Measurements from ENCODE around the gene ARFGAP2.

ARFGAP2 gene

GRCh38 chr11:47148903-47149531 lies 27.7 kb downstream of the ARFGAP2 start:
- no peak for DNase-seq (ENCODE audit: low read depth in 2 of 2)

- DNase-seq (ENCODE audit: low read depth in 2 of 2): no peak
These were observed 28.4 kb downstream of the ARFGAP2 start for GRCh38 chr11:47148270-47148669.

GRCh38 chr11:47147681-47148080 lies 29.0 kb downstream of the ARFGAP2 start:
- DNase-seq (ENCODE audit: low read depth in 2 of 2): no peak

GRCh38 chr11:47147250-47147649 lies 29.4 kb downstream of the ARFGAP2 start:
- DNase-seq (ENCODE audit: low read depth in 2 of 2): no peak

GRCh38 chr11:47144541-47144940 lies 32.1 kb downstream of the ARFGAP2 start:
- DNase-seq (ENCODE audit: low read depth in 2 of 2): no peak

GRCh38 chr11:47143322-47143721 lies 33.4 kb downstream of the ARFGAP2 start:
- DNase-seq (ENCODE audit: low read depth in 2 of 2): no peak

- DNase-seq (ENCODE audit: low read depth in 2 of 2): no peak
These were observed 36.8 kb downstream of the ARFGAP2 start for GRCh38 chr11:47139878-47140277.

- DNase-seq (ENCODE audit: low read depth in 2 of 2): no peak
These were observed 39.2 kb downstream of the ARFGAP2 start for GRCh38 chr11:47137476-47137875.

- no peak for DNase-seq (ENCODE audit: low read depth in 2 of 2)
These were observed 39.8 kb downstream of the ARFGAP2 start for GRCh38 chr11:47136921-47137320.

GRCh38 chr11:47136327-47136726 lies 40.4 kb downstream of the ARFGAP2 start:
- DNase-seq (ENCODE audit: low read depth in 2 of 2): no peak

- DNase-seq (ENCODE audit: low read depth in 2 of 2): no peak
These were observed 43.7 kb downstream of the ARFGAP2 start for GRCh38 chr11:47132981-47133380.

- no peak for DNase-seq (ENCODE audit: low read depth in 2 of 2)
These were observed 44.2 kb downstream of the ARFGAP2 start for GRCh38 chr11:47132490-47132889.

GRCh38 chr11:47131136-47131535 lies 45.5 kb downstream of the ARFGAP2 start:
- no peak for DNase-seq (ENCODE audit: low read depth in 2 of 2)

- no peak for DNase-seq (ENCODE audit: low read depth in 2 of 2)
These were observed 46.1 kb downstream of the ARFGAP2 start for GRCh38 chr11:47130543-47130942.

GRCh38 chr11:47127213-47127612 lies 49.5 kb downstream of the ARFGAP2 start:
- no peak for DNase-seq (ENCODE audit: low read depth in 2 of 2)

GRCh38 chr11:47125083-47125482 lies 51.6 kb downstream of the ARFGAP2 start:
- no peak for DNase-seq (ENCODE audit: low read depth in 2 of 2)

GRCh38 chr11:47124675-47125074 lies 52.0 kb downstream of the ARFGAP2 start:
- no peak for DNase-seq (ENCODE audit: low read depth in 2 of 2)

GRCh38 chr11:47123094-47123493 lies 53.6 kb downstream of the ARFGAP2 start:
- no peak for DNase-seq (ENCODE audit: low read depth in 2 of 2)

GRCh38 chr11:47121731-47122130 lies 54.9 kb downstream of the ARFGAP2 start:
- no peak for DNase-seq (ENCODE audit: low read depth in 2 of 2)

- DNase-seq (ENCODE audit: low read depth in 2 of 2): no peak
These were observed 55.6 kb downstream of the ARFGAP2 start for GRCh38 chr11:47121056-47121455.

GRCh38 chr11:47118958-47119688 lies 57.6 kb downstream of the ARFGAP2 start:
- DNase-seq (ENCODE audit: low read depth in 2 of 2): peak; percentile 40 to 48

Measured in stimulated activated CD4-positive, alpha-beta T cell treated with anti-CD3 and anti-CD28 coated beads, Interleukin-15, amount 100 ng/mL, for 48 hours (primary cell).